NCI-H82 treated with DMSO at 0.1 percent for 48 hours (cell line): ENCODE results near the gene NCKAP5.
A peak's percentile ranks its signal among the peaks of the same experiment; 100 is the strongest.

ENCODE experiments used
- DNase-seq: peaks from one replicate; lab custom pipeline; 2025; ENCODE audit not compliant: unreplicated experiment; lab: John Stamatoyannopoulos, UW

The NCKAP5 gene

DNA sequence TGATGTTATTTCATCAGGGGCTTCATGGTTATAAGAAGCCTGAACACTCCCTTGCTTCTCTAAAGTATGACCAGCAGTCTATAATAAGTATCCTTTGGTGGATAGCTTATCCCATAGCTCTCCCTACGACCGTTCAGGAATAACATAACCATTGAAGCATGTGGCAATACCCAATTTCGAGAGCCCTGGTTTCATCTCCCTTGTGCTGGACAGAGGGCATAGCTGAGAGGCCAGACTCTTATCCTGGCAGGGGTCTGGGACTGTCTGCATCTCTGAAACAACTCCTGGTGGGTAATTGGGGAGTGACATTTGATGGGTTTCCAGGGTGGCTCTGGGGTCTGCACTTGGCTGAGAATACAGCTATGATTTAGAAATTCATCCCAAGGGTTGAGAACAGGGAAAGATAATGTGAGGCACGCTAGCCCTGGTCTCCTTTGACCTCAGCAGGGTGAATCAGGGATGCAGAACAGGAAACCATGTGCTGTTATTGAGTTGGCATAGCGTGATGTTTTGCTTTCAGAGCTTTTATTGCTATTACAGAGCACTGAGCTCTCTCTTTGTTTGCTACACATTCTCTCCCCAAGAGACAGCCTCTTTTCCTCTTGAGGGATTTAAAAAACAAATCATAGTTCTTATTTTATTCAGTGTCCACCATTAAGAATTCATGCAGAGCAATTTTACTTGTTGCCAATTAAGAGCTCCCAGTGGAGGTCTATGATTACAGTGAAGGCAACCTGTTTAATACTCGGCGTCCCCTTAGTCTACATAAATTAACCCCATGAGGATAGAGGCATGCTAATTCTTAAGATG lies 274.5 kb downstream of the NCKAP5 start:
- peak; percentile 10 for DNase-seq

- DNase-seq, result no peak
Measured at GRCh38 chr2:133292259-133292658, 276.0 kb downstream of the NCKAP5 start.

DNA sequence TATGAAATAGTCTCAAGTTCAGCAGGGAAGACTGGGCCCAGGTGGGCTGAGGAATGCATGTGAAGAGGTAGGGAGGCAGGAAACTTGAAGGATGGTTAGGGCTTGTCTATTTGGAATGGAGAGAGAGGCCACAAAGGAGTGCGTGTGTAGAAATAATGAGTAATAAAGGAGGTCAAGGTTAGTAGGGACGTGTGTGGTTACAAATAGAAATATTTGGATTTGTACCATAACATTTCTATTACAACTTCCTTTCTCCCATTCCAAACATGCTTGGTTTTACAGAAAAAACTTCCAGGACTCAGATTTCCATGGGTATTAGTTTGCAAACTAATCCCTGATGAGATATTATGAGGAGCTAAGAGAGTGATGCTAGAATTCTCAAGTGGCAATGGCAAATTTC lies 280.6 kb downstream of the NCKAP5 start:
- no peak for DNase-seq

DNA sequence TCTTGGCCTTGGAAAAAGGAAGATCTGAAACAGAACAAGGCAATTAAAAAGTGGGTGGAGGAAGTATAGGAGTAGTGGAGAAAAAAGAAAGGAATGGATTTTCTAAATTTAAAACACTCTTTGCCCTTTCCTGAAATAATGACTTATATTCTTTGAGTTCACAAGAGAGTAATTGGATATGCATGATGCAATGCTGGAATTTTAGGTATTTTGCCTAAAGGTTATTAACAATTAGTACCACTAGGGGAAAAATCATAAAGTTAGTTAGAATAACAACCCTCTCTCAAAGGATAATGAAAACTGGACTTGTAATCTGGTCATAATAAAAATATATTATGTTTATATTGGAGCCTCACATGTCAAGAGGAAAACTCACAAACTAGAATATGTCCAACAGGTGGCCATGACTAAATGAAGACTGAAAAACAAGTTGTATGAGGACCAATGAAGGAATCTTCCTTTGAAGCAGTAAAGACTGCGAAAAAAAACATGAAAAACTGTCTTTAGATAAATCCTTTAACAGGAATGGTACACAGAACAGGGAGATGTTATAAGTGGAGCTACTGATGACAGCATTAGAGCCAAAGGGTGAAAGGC lies 281.8 kb downstream of the NCKAP5 start:
- no peak for DNase-seq

DNA sequence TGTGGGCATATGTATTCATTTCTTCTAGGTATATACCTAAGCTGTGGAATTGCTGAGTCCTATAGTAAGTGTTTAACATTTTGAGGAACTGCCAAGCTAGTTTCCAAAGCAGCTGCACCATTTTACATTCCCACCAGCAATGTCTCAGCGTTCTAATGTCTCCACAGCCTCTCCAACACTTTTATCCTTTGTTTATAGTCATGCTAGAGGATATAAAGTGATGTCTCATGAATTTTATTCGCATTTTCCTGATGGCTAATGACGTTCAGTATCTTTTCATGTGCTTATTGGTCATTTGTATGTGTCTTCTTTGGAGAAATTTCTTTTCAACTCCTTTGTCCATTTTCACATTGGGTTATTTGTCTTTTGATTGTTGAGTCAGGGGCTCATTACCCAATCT lies 295.2 kb downstream of the NCKAP5 start:
- no peak for DNase-seq

- DNase-seq, result no peak
Measured at GRCh38 chr2:133271105-133271504, 297.2 kb downstream of the NCKAP5 start.

GRCh38 chr2:133270550-133270949 lies 297.7 kb downstream of the NCKAP5 start:
- DNase-seq, result no peak

GRCh38 chr2:133266926-133267590 lies 301.2 kb downstream of the NCKAP5 start:
- peak; percentile 94 for DNase-seq

GRCh38 chr2:133266041-133266925 lies 302.0 kb downstream of the NCKAP5 start:
- peak; percentile 33 for DNase-seq

GRCh38 chr2:133265432-133265949 lies 302.8 kb downstream of the NCKAP5 start:
- peak; percentile 84 for DNase-seq

DNA sequence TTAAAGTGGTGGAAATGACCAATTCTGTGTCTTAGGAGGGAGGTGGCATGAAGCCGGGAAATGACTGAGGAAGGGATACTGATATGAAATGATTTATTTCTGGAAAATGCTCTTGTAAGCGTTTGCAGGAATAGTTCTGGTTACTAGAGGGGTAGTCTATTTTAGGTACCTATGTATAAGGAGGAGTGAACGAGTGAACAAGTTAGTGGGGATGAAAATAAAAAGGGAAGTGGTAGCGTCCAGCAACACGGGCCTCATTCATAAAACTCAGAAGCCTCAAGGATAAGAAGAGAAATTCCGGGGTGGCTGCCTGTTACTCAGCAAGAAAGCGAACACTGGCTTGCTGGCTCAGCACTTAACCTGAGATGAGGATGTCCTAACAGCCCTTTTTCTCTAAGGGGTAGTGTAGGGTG lies 303.3 kb downstream of the NCKAP5 start:
- no peak for DNase-seq

DNA sequence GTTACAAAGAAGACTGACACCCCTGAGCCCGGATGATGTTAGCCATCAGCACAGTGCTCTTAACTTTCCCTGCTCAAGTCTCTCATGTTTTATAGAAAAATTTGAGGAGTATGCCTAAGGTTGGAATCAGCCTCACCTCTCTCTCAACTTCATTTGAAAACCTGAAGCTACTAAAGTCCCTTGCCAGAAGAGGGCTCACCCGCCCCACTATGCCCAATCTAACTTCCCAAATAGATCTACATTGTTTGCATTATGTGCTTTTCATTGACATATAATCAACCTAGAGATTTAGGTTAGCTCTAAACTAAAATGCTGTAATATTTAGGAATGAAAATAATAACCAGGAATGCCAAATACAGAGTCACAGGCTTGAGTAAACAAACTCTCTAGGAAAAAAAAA lies 305.4 kb downstream of the NCKAP5 start:
- DNase-seq, result no peak

DNA sequence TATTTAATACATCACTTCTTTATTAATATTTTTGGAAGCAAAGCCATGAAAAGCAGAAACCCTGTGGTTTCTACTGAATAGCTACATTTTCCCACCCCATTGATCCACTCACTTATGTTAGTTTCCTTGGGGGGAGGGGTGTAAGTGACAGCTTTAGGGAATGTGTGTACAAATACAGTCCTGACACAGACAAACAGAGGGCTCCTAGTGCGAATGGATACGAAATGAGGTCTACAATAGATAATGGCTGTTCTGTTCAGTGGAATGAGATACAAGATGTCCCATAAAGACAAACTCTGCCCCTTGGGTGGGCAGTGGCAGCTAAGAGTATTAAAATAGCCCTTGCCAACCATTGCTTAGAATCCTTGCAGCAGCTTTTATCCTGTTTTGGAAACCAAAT lies 312.9 kb downstream of the NCKAP5 start:
- no peak for DNase-seq

- no peak for DNase-seq
Measured at GRCh38 chr2:133253793-133254192, 314.5 kb downstream of the NCKAP5 start.

GRCh38 chr2:133252780-133253355 lies 315.4 kb downstream of the NCKAP5 start:
- no peak for DNase-seq

DNA sequence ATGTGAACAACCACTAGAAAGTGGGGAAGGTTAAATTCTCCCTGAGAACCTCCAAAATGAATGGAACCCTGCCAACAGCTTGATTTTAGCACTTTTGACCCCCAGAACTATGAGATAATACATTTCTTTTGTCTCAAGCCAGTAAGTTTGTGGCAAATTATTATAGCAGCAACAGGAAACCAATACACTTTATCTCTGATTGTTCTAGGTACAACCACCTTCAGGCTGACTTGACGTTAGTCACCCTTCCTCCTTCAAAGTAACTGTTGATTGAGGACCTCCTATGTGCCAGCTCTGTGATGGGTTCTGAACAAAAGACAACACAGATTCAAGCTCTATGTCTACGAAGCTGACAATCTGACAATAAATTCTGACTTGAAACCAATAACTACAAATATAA lies 318.9 kb downstream of the NCKAP5 start:
- DNase-seq, result no peak

GRCh38 chr2:133248264-133248663 lies 320.0 kb downstream of the NCKAP5 start:
- no peak for DNase-seq

GRCh38 chr2:133247631-133248030 lies 320.6 kb downstream of the NCKAP5 start:
- DNase-seq, result no peak

DNA sequence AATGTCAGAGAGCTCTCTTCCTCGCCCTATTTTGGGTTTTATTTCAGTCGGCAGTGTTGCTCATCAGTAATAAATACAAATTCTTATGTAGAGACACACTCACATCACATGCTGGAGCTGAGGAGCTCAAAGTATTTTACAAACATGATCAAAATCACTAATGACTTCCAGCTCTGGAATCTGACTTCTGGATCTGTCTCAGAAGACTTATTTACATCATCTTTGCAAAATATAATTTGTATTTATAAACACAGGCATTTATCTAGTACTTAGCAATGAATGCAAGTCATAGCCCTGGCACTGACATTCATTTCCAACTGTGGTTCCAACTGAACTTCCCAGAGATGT lies 327.1 kb downstream of the NCKAP5 start:
- no peak for DNase-seq

DNA sequence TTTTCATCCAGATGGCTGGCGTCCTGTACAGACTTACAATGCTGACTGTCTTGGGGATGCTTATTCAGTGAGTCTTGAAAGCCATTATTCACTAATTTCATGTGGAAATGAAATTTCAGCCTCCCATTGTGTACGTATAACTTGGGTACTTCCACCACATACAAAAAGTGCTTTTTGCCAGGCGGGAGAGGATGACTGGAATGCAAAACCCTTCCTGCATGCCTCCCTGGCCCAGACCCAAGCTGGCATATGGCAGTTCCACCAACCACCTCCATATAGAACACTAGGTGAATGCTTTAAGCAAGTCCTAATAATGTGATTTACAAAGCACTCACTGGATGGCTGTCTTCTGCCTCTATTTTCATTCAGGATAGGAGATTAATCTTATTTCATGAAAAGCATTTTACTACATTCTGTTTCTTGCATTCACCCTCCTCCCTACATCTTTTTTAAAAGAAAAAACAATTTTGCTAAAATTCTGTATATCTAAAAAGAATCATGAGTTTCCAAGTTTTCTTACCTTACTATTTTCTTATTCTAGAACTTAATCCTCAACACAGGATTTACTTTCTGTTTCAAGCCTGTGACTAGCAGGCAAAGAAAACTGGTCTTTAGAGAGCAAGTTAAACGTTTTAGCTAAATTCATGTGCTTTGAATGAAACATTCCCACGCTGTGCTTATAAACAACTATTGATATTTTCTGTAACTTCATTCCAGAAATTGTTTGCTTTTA lies 327.6 kb downstream of the NCKAP5 start:
- peak; percentile 78 for DNase-seq
